GM12878 (cell line): ENCODE data around the gene LRRC61. TPM values are rescaled to one million over a fixed set of nuclear protein-coding genes. Genes with fewer than 3 reads are reported as not detected.
"Not testable (repeated sequence)": the region's sequence is repeated elsewhere in the genome, so short reads cannot be mapped to it uniquely, and the experiment has no call there.

Source experiments
- ATAC-seq: fragments of 200-7000 bp; cut with Tn5 transposase; 3 replicates; pipeline ENCODE4 v1.9.1; 2020; ENCODE audit warnings: mild to moderate bottlenecking, moderate library complexity
- BruUV-seq: library from RNA; stranded (reverse); fragments of 400-500 nt; replicated peaks from 2 replicates; lab custom pipeline; 2021; lab: Mats Ljungman, UMichigan
- CTCF ChIA-PET: fragments of 300-600 bp; sonication (Branson Sonifier 250); formaldehyde crosslinking; extraction: SDS; loops from one replicate; lab custom pipeline; 2021; ENCODE audit warnings: inconsistent platforms; lab: Yijun Ruan, JAX
- POLR2A ChIA-PET: fragments of 350-600 bp; formaldehyde crosslinking; extraction: SDS; loops from one replicate; lab custom pipeline; 2021; ENCODE audit warnings: inconsistent platforms; lab: Charles Lee
- RAD21 ChIA-PET: fragments of 300-600 bp; sonication (Branson Sonifier 250); formaldehyde crosslinking; loops from one replicate; lab custom pipeline; 2023; ENCODE audit warnings: antibody characterized with exemption; ENCODE audit not compliant: unreplicated experiment; lab: Charles Lee
- SMC1A ChIA-PET: fragments of 300-600 bp; sonication (Branson Sonifier 250); formaldehyde crosslinking; loops from one replicate; lab custom pipeline; 2023; ENCODE audit not compliant: unreplicated experiment, uncharacterized antibody; lab: Charles Lee
- DNase-seq: peaks from one replicate; pipeline ENCODE4 v3.0.0-alpha.2; 2011; ENCODE audit warnings: low read depth, low spot score
- FAIRE-seq: peaks from 3 replicates; lab custom pipeline; 2011; peaks lifted over from hg19 to GRCh38; lab: Jason Lieb, UNC
- H2AFZ ChIP-seq: 2 replicates; pipeline ENCODE4 v1.6.0; 2011; ENCODE audit warnings: low read depth, low read length, control low read depth; ENCODE audit not compliant: control insufficient read depth
- H3K27ac ChIP-seq: 2 replicates; pipeline ENCODE4 v1.5.1; 2011; ENCODE audit warnings: control low read depth; ENCODE audit not compliant: control insufficient read depth, insufficient read depth
- H3K27me3 ChIP-seq, 2 experiments: replicated peaks in 1 of 2; 2 replicates each; pipeline versions ENCODE4 v1.6.0 to v1.6.1; 2011; ENCODE audit warnings: low read length in 1 of 2; ENCODE audit not compliant: control insufficient read depth in 2 of 2, insufficient read depth in 2 of 2
- H3K36me3 ChIP-seq, 2 experiments: 2 replicates each; pipeline ENCODE4 v1.5.1; 2011; ENCODE audit warnings: low read length in 1 of 2; ENCODE audit not compliant: control insufficient read depth in 2 of 2, insufficient read depth in 2 of 2
- H3K4me1 ChIP-seq: 2 replicates; pipeline ENCODE4 v1.6.1; 2011; ENCODE audit warnings: mild to moderate bottlenecking, low read length, moderate library complexity, mixed read lengths; ENCODE audit not compliant: control insufficient read depth, insufficient read depth
- H3K4me2 ChIP-seq: 2 replicates; pipeline ENCODE4 v1.6.0; 2011; ENCODE audit warnings: control low read depth; ENCODE audit not compliant: control insufficient read depth, insufficient read depth
- H3K4me3 ChIP-seq: fragments of 200-600 bp; sonication (generic); 2 replicates; pipeline ENCODE4 v1.5.1; 2016
- H3K79me2 ChIP-seq: 2 replicates; pipeline ENCODE4 v1.6.0; 2011; ENCODE audit warnings: low read length; ENCODE audit not compliant: control insufficient read depth, insufficient read depth
- H3K9ac ChIP-seq: 2 replicates; pipeline ENCODE4 v1.8.0; 2011; ENCODE audit warnings: low read length, control low read depth, mixed read lengths; ENCODE audit not compliant: control insufficient read depth, insufficient read depth
- H3K9me3 ChIP-seq: replicated peaks from 3 replicates; pipeline ENCODE4 v1.5.1; 2011; ENCODE audit warnings: mild to moderate bottlenecking, low read length; ENCODE audit not compliant: control insufficient read depth, insufficient read depth
- H4K20me1 ChIP-seq: 2 replicates; pipeline ENCODE4 v1.6.0; 2011; ENCODE audit not compliant: control insufficient read depth, insufficient read depth
- WGBS: methylation state at CpG from one replicate; pipeline ENCODE4 v1.1.6; 2016; ENCODE audit warnings: low lambda C conversion rate; ENCODE audit not compliant: insufficient replicate concordance, insufficient coverage; ENCODE audit errors: missing lambda C conversion rate; 5-methylcytosine and 5-hydroxymethylcytosine counted together
- in situ Hi-C: fragments of 300-500 bp; cut with MboI; formaldehyde crosslinking; loops from 9 replicates; pipeline ENCODE4 v1.14.3; 2018; ENCODE audit warnings: mixed read lengths
- intact Hi-C: fragments of 100-400 bp; cut with micrococcal nuclease; formaldehyde crosslinking; loops from one replicate; pipeline ENCODE4 v1.14.2; 2022; ENCODE audit not compliant: unreplicated experiment
- polyA plus RNA-seq, 11 experiments: library from polyadenylated mRNA; depleted of rRNA in 4 of 11; unstranded in 6 of 11; stranded (reverse) in 5 of 11; fragments of >200 nt; fragmentation: Nextera tagmentation in 4 of 11; fragmentation: Illumina TruSeq in 1 of 11; extraction: Ambion mirVana in 4 of 11; extraction: Trizol in 1 of 11; gene quantifications; 1 replicate in 1 of 11; 2 replicates in 10 of 11; pipeline versions ENCODE4 v1.2.1 to v1.2.3, GENCODE V29; 2011 to 2016; ENCODE audit warnings: inconsistent platforms in 2 of 11, missing spikeins in 2 of 11, low read depth in 1 of 11
- total RNA-seq, 4 experiments: library from RNA; depleted of rRNA in 3 of 4; stranded (reverse); fragments of >200 nt in 3 of 4; fragmentation: Illumina TruSeq in 1 of 4; extraction: Trizol in 1 of 4; gene quantifications; 2 replicates each; pipeline versions ENCODE4 v1.2.1 to v1.2.3, GENCODE V29; 2013 to 2021

The LRRC61 gene
- total and polyA plus RNA-seq, 10 of the 15 experiments (the other 5 are each of a cell fraction or from before 2014, with no cell fraction given): 1.4 to 54.2 (median 21.8) TPM

- BruUV-seq, FAIRE-seq, H3K27me3 ChIP-seq, POLR2A ChIA-PET, RAD21 ChIA-PET, intact Hi-C loops, H3K4me3 ChIP-seq, H3K4me1 ChIP-seq, H3K36me3 ChIP-seq, in situ Hi-C loops, DNase-seq, H3K4me2 ChIP-seq, H4K20me1 ChIP-seq, H3K27ac ChIP-seq, CTCF ChIA-PET, H3K9ac ChIP-seq, H3K79me2 ChIP-seq, SMC1A ChIA-PET, ATAC-seq, H3K9me3 ChIP-seq, H2AFZ ChIP-seq: not testable (repeated sequence)
These were observed 25.2 kb upstream of the LRRC61 start for GRCh38 chr7:150297978-150298377.

- H3K36me3 ChIP-seq, in situ Hi-C loops, ATAC-seq, H3K9ac ChIP-seq, H4K20me1 ChIP-seq, H3K4me2 ChIP-seq, DNase-seq, H3K79me2 ChIP-seq, BruUV-seq, POLR2A ChIA-PET, CTCF ChIA-PET, SMC1A ChIA-PET, H3K4me1 ChIP-seq, H3K4me3 ChIP-seq, H3K9me3 ChIP-seq, RAD21 ChIA-PET, H2AFZ ChIP-seq, intact Hi-C loops, FAIRE-seq, H3K27ac ChIP-seq, H3K27me3 ChIP-seq: not testable (repeated sequence)
- 42% methylated on average over 1 of the region's 1 CpG for WGBS
These were observed 20.2 kb upstream of the LRRC61 start for GRCh38 chr7:150302908-150303310.

- H3K4me3 ChIP-seq, RAD21 ChIA-PET, ATAC-seq, POLR2A ChIA-PET, FAIRE-seq, H4K20me1 ChIP-seq, BruUV-seq, in situ Hi-C loops, H3K4me1 ChIP-seq, H3K36me3 ChIP-seq, DNase-seq, H3K27ac ChIP-seq, H2AFZ ChIP-seq, H3K4me2 ChIP-seq, H3K9ac ChIP-seq, intact Hi-C loops, SMC1A ChIA-PET, H3K9me3 ChIP-seq, H3K27me3 ChIP-seq, CTCF ChIA-PET, H3K79me2 ChIP-seq: not testable (repeated sequence)
- WGBS: 78% methylated on average over 6 of the region's 8 CpGs
These were observed 18.5 kb upstream of the LRRC61 start for GRCh38 chr7:150304499-150305258.

GRCh38 chr7:150305259-150305902 lies 17.8 kb upstream of the LRRC61 start:
- RAD21 ChIA-PET, POLR2A ChIA-PET, H3K79me2 ChIP-seq, H3K36me3 ChIP-seq, ATAC-seq, H2AFZ ChIP-seq, H3K4me3 ChIP-seq, SMC1A ChIA-PET, in situ Hi-C loops, CTCF ChIA-PET, H3K9ac ChIP-seq, H3K4me2 ChIP-seq, BruUV-seq, H3K4me1 ChIP-seq, H3K9me3 ChIP-seq, DNase-seq, FAIRE-seq, H3K27me3 ChIP-seq, H3K27ac ChIP-seq, intact Hi-C loops, H4K20me1 ChIP-seq: not testable (repeated sequence)
- 67% methylated on average over 10 of the region's 11 CpGs for WGBS
